Stimulated activated memory B cell treated with anti-CD40 and anti-IgM and Interleukin-4, amounts not matched to agents 10 μg/mL and 1 μg/mL and 100 μg/mL, for 72 hours (primary cell): ENCODE results near the gene RNF187.

Experiments used
- ATAC-seq: fragments of 150-1000 bp; cut with Tn5 transposase; 2 replicates; pipeline ENCODE4 v1.10.0; 2021
- H3K27ac Mint-ChIP-seq: one replicate; pipeline ENCODE4 v1.8.0; 2022; ENCODE audit warnings: mild to moderate bottlenecking, mixed read lengths
- H3K27me3 Mint-ChIP-seq: one replicate; pipeline ENCODE4 v1.8.0; 2022; ENCODE audit warnings: mixed read lengths
- H3K36me3 Mint-ChIP-seq: one replicate; pipeline ENCODE4 v1.8.0; 2022; ENCODE audit warnings: mixed read lengths
- H3K4me1 Mint-ChIP-seq: one replicate; pipeline ENCODE4 v1.8.0; 2022; ENCODE audit warnings: mixed read lengths
- H3K4me3 Mint-ChIP-seq: one replicate; pipeline ENCODE4 v1.8.0; 2022; ENCODE audit warnings: mild to moderate bottlenecking, moderate library complexity, mixed read lengths
- H3K9me3 Mint-ChIP-seq: one replicate; pipeline ENCODE4 v1.8.0; 2022; ENCODE audit warnings: mixed read lengths

The RNF187 gene

DNA sequence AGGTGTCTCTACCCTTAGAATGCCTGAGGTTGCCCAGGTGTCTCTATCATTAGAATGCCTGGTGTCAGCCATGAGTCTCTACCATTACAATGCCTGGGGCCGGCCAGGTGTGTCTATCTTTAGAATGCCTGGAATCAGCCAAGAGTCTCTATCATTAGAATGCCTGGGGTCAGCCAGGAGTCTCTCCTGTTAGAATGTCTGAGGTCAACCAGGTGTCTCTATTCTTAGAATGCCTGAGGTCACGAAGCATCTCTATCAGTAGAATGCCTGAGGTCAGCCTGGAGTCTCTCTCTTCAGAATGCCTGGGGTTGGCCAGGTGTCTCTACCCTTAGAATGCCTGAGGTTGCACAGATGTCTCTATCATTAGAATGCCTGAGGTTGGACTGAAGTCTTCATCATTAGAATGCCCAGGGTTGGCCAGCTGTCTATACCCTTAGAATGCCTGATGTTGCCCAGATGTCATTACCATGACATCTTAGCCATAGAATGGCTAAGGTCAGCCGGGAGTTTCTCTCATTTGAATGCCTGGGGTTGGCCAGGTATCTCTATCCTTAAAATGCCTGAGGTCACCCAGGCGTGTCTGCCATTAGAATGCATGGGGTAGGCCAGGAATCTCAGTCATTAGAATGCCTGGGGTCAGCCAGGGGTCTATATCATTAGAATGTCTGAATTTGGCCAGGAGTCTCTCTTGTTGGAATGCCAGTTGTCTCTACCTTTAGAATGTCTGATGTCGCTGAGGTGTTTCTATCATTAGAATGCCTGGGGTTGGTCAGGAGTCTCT, 44.0 kb downstream of the RNF187 start:
- ATAC-seq: no peak
- H3K36me3 Mint-ChIP-seq: no peaks in the 10 kb centered on the region
- H3K4me1 Mint-ChIP-seq: no peaks in the 10 kb centered on the region
- H3K27me3 Mint-ChIP-seq: peaks cover 90% of the 10 kb centered on the region
- no peak overlapping the region for H3K4me3 Mint-ChIP-seq
- no peak overlapping the region for H3K27ac Mint-ChIP-seq
- no peaks in the 10 kb centered on the region for H3K9me3 Mint-ChIP-seq

DNA sequence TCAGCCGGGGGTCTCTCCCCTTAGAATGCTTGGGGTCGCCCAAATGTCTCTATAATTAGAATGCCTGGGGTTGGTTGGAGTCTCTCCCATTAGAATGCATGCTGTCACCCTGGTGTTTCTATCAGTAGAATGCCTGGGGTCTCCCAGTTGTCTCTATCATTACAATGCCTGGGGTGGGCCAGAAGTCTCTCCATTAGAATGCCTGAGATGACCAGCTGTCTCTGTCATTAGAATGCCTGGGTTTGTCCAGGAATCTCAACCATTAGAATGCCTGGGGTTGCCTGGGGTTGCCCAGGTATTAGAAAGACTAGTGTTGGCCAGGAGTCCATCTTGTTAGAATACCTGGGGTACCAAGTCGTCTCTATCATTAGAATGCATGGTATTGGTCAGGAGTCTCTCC, 51.6 kb downstream of the RNF187 start:
- H3K27me3 Mint-ChIP-seq: peaks cover 89% of the 10 kb centered on the region
- H3K4me1 Mint-ChIP-seq: no peaks in the 10 kb centered on the region
- H3K9me3 Mint-ChIP-seq: peaks cover 2% of the 10 kb centered on the region
- no peak overlapping the region for H3K4me3 Mint-ChIP-seq
- no peak overlapping the region for H3K27ac Mint-ChIP-seq
- H3K36me3 Mint-ChIP-seq: no peaks in the 10 kb centered on the region
- no peak for ATAC-seq

DNA sequence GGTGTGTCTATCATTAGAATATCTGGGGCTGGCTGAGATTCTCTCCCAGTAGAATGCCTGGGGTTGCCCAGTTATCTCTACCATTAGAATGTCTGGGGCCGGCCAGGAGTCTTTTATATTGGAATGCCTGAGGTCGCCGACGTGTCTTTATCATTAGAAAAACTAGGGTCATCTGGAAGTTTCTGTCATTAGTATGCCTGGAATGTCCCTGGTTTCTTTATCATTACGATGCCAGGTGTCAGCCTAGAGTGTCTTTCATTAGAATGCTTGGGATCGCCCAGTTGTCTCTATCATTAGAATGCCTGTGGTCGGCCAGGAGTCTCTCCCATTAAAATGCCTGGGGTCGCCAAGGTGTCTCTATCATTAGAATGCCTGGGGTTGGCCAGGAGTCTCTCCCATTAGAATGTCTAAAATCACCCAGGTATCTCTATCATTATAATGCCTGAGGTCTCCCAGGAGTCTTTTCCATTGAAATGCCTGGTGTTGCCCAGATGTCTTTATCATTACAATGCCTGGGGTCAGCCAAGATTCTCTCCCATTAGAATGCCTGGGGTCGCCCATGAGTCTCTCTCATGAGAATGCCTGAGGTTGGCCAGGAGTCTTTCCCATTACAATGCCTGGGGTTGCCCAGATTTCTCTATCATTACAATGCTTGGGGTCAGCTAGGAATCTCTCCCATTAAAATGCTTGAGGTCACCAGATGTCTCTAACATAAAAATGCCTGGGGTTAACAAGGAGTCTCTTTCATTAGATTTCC, 53.2 kb downstream of the RNF187 start:
- peaks cover 2% of the 10 kb centered on the region for H3K9me3 Mint-ChIP-seq

DNA sequence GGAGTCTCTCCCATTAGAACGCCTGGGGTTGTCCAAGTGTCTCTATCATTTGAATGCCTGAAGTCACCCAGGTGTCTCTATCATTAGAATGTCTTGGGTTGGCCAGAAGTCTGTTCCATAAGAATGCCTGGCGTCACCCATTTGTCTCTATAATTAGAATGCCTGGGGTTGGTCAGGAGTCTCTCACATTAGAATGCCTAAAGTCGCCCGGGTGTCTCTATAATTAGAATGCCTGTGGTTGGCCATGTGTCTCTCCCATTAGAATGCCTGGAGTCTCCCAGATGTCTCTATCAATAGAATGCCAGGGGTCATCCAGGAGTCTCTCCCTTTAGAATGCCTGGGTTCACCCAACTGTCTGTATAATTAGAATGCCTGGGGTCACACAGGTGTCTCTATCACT, 54.5 kb downstream of the RNF187 start:
- H3K9me3 Mint-ChIP-seq: peaks cover 2% of the 10 kb centered on the region
- no peak for ATAC-seq
- H3K4me3 Mint-ChIP-seq: no peak overlapping the region
- no peaks in the 10 kb centered on the region for H3K4me1 Mint-ChIP-seq
- H3K36me3 Mint-ChIP-seq: no peaks in the 10 kb centered on the region
- peaks cover 84% of the 10 kb centered on the region for H3K27me3 Mint-ChIP-seq
- H3K27ac Mint-ChIP-seq: no peak overlapping the region

More for the DNA sequence above, 53.2 kb downstream of the RNF187 start:
- ATAC-seq: no peak
- no peaks in the 10 kb centered on the region for H3K4me1 Mint-ChIP-seq
- H3K36me3 Mint-ChIP-seq: no peaks in the 10 kb centered on the region
- H3K27ac Mint-ChIP-seq: no peak overlapping the region
- H3K4me3 Mint-ChIP-seq: no peak overlapping the region
- H3K27me3 Mint-ChIP-seq: peaks cover 88% of the 10 kb centered on the region

DNA sequence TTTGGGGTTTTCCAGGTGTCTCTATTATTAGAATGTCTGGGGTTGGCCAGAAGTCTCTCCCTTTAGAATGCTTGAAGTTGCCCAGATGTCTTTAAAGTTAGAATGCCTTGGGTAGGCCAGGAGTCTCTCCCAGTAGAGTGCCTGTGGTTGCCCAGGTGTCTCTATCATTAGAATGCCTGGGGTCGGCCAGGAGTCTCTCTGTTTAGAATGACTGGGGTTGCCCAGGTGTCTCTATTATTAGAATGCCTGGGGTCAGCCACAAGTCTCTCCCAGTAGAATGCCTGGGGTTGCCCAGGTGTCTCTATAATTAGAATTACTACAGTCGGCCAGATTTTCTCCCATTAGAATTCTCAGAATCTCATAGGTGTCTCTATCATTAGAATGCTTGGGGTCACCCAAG, 55.2 kb downstream of the RNF187 start:
- Mint-ChIP-seq H3K27me3 (peaks cover 78% of the 10 kb centered on the region), H3K9me3 (no peaks in the 10 kb centered on the region), H3K4me1 (no peaks in the 10 kb centered on the region), H3K36me3 (no peaks in the 10 kb centered on the region), H3K27ac (no peak overlapping the region), H3K4me3 (no peak overlapping the region)
- no peak for ATAC-seq

DNA sequence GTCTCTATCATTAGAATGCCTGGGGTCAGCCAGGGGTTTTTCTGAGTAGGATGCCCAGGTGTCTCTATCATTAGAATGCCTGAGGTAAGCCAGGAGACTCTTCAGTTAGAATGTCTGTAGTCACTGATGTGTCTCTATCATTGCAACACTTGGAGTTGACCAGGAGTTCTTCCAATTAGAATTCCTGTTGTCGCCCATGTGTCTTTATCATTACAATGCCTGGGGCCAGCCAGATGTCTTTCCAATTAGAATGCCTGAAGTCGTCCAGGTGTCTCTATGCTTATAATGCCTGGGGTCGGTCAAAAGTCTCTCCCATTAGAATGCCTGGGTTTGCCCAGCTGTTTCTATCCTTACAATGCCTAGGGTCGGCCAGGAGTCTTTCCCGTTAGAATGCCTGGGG, 55.8 kb downstream of the RNF187 start:
- peaks cover 72% of the 10 kb centered on the region for H3K27me3 Mint-ChIP-seq
- ATAC-seq: no peak
- H3K4me3 Mint-ChIP-seq: no peak overlapping the region
- H3K36me3 Mint-ChIP-seq: no peaks in the 10 kb centered on the region
- H3K27ac Mint-ChIP-seq: no peak overlapping the region
- no peaks in the 10 kb centered on the region for H3K4me1 Mint-ChIP-seq
- H3K9me3 Mint-ChIP-seq: no peaks in the 10 kb centered on the region

DNA sequence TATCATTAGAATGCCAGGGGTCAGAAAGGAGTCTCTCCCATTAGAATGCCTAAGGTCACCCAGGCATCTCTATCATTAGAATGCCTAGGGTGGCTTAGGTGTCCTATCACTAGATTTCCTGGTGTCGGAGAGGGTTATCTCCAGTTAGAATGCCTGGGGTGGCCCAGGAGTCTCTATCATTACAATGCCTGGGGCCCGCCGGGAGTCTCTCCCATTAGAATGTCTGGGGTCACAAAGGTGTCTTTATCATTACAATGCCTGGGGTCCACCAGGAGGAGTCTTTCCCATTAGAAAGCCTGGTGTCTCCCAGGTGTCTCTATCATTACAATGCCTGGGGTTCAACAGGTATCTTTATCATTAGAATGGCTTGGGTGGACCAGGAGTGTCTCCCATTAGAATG, 56.2 kb downstream of the RNF187 start:
- Mint-ChIP-seq H3K9me3 (no peaks in the 10 kb centered on the region), H3K4me1 (no peaks in the 10 kb centered on the region), H3K4me3 (no peak overlapping the region), H3K27me3 (peaks cover 68% of the 10 kb centered on the region), H3K36me3 (no peaks in the 10 kb centered on the region), H3K27ac (no peak overlapping the region)
- ATAC-seq: no peak

DNA sequence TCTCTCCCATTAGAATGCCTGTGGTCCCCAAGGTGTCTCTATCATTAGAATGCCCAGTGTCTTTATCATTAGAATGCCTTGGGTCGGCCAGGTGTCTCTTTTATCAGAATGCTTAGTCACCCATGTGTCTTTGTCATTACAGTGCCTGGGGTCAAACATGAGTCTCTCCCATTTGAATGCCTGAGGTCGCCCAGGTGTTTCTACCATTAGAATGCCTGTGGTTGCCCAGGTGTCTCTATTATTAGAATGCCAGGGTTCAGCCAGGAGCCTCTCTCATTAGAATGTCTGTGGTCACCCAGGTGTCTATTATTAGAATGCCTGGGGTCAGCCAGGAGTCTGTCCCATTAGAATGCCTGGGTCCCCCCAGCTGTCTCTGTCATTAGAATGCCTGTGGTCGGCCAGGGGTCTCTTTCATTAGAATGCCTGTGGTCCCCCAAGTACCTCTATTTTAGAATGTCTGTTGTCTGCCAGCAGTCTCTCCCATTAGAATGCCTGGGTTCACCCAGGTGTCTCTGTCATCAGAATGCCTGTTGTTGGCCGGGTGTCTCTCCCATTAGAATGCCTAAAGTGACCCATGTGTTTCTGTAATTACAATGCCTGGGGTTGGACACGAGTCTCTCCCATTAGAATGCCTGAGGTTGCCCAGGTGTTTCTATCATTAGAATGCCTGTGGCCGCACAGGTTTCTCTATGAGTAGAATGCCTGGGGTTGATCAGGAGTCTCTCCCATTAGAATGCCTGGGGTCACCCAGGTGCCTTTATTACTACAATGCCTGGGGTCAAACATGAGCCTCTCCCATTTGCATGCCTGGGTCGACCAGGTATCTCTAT, 57.1 kb downstream of the RNF187 start:
- H3K4me1 Mint-ChIP-seq: no peaks in the 10 kb centered on the region
- no peak for ATAC-seq
- no peaks in the 10 kb centered on the region for H3K36me3 Mint-ChIP-seq
- H3K9me3 Mint-ChIP-seq: no peaks in the 10 kb centered on the region
- no peak overlapping the region for H3K4me3 Mint-ChIP-seq
- peaks cover 59% of the 10 kb centered on the region for H3K27me3 Mint-ChIP-seq
- H3K27ac Mint-ChIP-seq: no peak overlapping the region

DNA sequence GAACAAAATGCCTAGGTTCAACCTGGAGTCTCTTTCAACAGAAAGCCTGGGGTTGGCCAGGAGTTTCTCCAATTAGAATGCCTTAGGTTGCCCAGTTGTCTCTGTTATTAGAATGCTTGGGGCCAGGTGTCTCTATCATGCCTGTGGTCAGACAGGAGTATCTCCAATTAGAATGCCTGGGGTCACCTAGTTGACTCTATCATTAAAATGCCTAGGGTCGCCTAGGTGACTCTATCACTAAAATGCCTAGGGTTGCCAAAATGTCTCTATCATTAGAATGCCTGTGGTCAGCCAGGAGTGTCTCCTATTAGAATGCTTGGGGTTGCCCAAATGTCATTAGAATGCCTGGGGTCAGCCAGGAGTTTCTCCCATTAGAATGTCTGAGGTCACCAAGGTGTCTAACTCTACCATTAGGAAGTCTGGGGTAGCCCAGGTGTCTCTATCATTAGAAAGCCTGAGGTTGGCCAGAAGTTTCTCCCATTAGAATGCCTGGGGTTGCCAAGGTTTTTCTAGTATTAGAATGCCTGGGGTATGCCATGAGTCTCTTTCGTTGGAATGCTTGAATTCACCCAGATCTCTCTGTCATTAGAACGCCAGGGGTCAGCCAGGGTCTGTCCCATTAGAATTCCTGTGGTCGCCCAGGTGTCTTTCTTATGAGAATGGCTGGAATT, 57.9 kb downstream of the RNF187 start:
- Mint-ChIP-seq H3K4me3 (no peak overlapping the region), H3K27me3 (peaks cover 51% of the 10 kb centered on the region), H3K9me3 (no peaks in the 10 kb centered on the region), H3K27ac (no peak overlapping the region), H3K4me1 (no peaks in the 10 kb centered on the region), H3K36me3 (no peaks in the 10 kb centered on the region)
- ATAC-seq: no peak
